Stimulated activated CD8-positive, alpha-beta memory T cell treated with anti-CD3 and anti-CD28 coated beads, Interleukin-15, amount 100 ng/mL, for 48 hours (primary cell): ENCODE measurements around the gene MARK4.

Experiments used
- DNase-seq, 2 donors: peaks; one replicate each; pipeline ENCODE4 v3.0.0-alpha.2; 2020; ENCODE audit warnings: low read depth in 2 of 2

Gene MARK4

DNA sequence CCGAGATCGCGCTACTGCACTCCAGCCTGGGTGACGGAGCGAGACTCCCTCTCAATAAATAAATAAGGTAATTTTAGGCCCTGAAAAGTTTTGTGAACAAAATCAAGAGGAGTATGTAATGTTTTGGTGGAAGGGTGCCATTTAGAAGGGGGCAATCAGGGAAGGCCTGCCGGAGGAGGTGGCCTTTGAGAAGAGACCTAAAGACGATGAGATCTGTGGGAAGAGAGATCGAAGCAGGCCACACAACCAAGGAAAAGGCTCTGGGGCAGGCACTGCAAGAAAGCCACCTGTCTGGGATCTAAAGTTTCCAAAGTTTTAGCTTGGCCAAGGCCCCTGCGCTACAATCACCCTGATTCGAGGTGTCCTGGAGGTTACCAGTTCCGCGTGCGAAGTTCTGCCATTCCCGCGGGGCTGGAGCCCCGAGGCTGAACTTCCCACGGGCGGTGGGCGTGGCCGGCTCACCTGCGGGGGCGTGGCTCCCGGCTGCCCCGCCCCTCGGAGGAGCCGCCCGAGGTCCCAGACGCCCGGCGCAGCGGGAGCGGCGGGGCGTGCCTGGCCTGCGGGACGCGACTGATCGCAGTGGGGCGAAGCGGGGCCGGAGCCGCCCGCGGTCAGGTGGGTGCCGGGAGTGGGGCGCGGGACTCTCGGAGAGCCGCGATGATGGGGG is 89.3 kb downstream of the MARK4 start, which contains the start of gene KLC3:
Gene KLC3, plus strand, starts transcription at position 519 of the 667 bp plus-strand sequence. CDS start 4,792 bp downstream, outside the sequence.
- peak; percentile 14 to 19 for DNase-seq

DNA sequence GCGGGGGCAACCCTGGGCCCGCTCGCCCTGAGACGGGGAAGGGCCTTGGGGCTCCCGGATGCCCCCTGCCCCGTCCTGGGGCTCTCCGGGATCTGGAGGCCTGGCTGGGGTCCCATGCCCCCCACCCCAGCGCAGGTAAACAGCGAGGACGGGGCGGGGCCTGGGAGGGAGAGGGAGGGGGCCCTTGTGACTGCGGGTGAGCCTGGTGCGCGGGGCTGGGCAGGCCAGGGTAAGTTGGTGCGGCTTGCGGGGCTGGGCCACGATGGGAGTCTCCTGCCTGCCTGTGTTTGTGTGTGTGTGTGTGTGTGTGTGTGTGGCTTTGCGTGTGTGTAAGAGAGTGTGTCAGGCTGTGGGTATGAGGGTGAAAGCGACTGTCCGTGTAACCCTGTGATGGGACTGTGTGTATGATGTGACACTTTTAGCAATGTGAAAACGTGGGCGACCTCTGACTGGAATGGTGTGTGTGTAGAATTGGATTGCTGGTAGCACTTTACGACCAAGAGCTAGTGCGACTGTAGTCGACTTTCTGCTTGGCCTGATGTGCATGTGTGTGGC is 89.9 kb downstream of the MARK4 start:
- no peak for DNase-seq

DNA sequence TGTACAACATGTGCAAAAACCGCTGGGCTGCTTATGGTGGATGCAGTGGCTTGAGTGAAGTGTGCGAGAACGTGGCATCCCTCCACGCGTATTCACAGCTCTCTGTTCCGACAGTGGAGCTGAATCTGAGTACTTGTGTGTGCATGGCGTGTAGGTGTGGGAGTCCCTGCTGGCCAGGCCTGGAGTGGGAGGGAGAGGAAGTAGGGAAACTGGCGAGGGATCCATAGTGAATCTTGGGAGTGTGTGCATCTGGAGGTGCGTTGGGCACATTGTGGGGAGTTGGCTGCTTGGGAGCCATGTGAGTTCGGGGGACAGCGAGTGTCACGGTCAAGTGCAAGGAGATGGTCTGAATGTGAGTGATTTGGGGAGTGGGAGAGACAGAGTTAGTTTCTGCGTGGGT is 91.8 kb downstream of the MARK4 start:
- DNase-seq, result no peak

DNA sequence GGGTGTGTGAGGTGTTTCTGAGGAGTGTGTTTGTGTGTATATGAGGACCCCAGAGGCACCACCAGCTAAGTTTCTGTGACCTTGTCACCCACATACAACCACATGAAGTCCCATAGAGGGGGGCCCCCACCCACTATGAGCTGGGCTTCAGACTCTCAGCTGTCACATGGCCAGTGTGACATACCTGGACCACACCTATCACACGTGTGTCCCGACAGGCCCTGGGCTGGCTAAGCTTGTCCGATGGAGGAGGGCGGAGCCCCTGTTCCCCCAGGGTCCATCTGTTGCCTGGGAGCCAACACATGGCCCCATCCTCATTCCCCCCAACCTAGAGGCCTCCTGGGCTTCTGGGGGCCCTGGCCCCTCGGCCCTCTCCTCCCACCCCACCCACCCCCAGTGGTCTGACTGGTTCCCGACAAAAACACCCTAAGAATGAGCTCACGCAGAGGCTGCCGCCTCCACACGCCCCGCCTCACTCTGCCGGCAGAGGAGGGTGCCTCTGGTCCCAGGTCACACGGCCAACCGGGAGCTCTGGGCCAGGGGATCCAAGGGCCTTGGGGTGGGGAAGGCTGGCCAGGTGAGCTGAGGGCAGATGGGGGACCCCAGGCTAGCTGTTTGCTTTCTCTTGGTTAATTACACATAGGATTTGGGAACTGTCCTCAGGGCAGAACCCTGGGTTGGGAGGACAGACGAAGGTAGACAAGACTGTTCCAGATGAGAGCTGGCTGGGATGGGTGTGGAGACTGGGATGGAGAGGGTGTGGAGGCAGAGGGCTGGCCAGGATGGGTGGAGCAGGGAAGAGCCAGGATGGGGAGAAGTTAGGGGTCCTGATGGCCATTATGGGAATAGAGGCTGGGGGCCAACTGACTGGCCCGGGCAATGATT is 93.8 kb downstream of the MARK4 start:
- no peak for DNase-seq

DNA sequence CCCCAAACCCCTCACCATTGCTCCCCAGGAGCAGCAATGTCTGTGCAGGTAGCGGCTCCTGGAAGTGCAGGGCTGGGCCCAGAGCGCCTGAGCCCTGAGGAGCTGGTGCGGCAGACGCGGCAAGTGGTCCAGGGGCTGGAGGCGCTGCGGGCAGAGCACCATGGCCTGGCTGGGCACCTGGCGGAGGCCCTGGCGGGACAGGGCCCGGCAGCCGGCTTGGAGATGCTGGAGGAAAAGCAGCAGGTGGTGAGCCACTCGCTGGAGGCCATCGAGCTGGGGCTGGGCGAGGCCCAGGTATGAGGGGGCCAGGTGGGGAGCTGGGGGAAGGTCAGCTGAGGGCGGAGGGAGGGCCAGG is 94.4 kb downstream of the MARK4 start:
- no peak for DNase-seq

DNA sequence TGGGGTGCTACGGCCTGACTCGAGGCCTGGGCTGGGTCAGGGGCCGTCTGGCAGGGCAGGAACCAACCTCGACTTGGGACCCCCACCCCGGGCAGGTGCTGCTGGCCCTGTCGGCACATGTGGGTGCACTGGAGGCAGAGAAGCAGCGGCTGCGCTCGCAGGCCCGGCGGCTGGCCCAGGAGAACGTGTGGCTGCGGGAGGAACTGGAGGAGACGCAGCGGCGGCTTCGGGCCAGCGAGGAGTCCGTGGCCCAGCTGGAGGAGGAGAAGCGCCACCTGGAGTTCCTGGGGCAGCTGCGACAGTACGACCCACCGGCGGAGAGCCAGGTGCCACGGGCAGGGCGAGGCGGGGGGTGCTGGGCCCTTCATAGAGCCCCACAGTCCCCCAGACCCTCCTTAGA is 95.4 kb downstream of the MARK4 start:
- DNase-seq, result no peak

DNA sequence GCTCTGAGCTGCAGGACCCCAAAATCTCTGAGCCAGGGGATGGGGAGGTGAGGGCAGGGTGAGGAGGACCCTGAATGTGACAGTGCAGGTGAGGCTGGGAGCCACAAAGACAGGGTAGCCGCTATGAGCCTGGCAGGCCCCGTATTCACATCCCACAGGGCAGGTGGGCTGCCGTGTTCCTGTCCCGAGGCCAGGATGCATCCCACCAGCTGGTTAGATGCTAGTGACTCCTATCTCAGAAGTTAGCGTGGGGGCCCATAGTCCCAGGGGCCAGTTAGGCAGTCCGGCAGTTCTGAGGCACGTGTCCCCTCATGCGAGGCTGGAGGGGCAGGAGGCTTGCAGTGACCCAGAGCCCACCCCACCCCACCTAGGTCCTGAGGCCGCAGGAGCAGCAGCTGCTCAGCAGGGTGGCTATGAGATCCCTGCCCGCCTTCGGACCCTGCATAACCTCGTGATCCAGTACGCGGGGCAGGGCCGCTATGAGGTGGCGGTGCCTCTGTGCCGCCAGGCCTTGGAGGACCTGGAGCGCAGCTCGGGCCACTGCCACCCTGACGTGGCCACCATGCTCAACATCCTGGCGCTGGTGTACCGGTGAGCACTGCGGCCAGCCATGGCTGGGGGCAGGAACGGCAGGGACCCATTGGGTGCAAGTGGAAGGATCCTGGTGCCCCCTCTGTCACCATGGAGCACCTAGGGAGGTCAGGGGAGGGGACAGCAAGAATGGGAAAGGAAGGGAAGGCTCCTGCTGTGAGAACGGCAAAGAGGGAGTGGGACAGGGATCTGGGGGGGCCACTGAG is 96.7 kb downstream of the MARK4 start:
- no peak for DNase-seq

DNA sequence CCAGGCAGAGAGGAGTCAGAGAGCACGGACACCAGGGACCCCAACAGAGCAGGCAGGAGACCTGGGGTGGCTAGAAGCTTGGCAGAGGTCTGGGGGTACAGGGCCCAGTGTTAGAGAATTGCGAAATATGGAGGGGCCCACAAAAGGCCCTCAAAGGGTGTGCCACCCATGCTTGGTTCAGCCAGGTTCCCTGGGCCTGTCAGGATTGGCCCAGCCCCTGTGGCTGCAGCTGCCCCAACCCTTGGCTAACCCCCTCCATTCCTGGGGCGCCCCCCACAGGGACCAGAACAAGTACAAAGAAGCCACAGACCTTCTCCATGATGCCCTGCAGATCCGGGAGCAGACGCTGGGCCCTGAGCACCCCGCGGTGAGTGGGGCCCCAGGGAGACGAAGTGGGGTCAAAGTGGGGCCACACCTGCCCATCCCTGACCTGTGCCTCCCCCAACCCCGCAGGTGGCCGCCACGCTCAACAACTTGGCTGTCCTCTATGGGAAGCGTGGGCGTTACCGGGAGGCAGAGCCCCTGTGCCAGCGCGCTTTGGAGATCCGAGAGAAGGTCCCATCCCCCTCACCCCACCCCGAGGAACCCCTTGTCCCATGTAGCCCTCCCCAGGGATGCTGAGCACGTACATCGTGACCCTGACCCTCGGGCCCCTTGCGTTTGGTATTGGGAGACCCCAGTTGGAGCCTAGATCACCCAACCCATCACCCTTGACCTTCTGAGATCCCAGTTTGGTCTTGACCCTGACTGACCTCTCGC is 97.5 kb downstream of the MARK4 start:
- DNase-seq, result no peak

DNA sequence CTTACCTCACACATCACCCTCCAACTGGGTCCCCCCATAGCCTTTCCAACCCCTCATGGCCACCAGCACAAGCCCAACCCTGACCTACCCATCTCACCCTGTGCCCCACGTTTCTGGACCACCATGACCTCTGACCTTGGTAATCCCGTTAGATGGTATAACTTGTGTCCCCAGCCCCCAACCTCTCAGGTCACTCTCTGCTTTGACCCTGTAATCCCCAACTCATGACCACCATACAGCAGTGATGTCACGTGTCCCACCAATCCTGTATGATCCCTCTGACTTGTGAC is 98.0 kb downstream of the MARK4 start:
- DNase-seq, result no peak

DNA sequence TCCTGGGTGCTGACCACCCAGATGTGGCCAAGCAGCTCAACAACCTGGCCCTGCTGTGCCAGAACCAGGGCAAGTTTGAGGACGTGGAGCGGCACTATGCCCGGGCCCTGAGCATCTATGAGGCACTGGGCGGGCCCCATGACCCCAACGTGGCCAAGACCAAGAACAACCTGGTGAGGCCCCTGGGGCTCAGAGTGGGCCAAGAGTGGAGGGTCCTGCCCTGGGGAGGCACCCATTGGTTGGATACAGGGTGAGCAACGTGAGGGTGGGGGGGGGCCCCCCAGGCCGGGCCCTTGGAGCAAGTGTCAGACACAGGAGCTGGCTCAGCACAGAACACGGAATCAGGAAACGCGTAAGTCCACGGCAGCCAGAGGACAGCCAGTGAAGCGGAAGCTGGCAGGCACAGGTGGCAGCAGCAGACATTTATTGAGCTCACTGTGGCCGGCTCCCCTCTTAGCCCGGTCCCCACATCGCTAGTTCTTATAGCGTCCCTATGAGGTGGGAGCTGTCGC is 98.4 kb downstream of the MARK4 start:
- DNase-seq, result no peak

DNA sequence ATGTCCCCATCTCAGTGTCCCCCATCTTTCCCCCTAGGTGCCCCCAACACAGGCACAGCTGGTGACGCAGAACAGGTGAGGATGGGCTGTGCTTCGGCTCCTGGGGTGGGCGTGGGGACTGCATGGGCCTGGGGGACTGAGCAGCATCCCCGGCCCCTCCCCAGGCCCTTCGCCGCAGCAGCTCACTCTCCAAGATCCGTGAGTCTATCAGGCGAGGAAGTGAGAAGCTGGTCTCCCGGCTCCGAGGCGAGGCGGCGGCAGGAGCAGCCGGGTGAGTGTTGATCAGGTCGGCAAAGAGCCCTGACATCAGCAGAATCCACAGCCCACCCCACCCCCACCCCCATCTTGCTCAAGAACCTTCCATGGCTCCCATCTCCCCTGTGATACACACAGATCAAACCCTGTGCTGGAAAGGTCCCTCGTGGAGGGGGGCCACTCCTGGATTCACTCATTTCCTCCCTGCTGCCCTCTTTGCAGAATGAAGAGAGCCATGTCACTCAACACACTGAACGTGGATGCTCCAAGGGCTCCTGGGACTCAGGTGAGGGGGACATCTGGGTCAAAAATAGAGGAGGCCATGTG is 99.5 kb downstream of the MARK4 start:
- DNase-seq, result no peak

DNA sequence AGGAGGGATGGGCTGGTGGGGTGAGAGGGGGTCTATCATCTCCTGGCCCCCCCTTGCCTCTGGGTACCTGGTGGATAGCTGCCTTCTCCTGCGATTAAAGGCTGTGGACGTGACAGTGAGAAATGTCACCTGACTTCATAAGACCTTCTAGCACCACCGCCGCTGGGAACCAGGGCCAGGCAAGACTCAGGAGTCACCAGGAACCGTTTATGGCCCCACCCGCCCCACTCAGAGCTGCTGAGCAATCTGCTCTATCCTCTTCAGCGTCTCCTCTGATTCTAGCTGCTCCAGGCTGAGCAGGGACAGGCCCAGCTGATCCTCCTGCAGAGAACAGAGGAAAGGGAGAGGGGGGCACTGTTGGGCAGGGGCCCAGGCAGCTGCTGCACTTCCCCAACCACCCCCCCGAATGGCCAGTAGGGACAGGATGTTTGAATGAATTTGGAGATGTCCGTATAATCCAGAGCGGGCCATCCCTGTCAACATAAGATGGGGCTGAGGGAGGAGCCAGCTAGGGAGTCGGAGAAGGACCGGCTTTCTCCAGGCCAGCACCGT is 100.4 kb downstream of the MARK4 start:
- DNase-seq, result no peak

DNA sequence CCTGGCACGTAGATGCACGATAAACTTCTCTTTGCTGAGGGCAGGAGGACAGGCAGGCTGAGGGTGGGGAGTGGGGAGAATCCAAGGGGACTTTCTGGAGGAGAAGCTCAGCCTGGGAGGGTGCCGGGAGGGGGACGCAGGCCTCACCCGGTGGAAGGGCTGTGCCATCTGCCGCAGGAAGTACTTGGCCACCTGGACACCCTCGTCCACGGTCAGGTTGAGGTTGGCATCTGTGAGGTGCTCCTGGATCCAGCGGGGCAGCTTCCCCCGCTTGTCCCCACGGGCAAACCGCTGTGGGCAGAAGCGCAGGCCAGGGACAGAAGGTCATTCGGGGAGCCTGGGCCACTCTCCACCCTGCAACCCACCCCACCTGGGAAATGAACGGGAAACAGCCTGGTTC is 101.0 kb downstream of the MARK4 start:
- no peak for DNase-seq

DNA sequence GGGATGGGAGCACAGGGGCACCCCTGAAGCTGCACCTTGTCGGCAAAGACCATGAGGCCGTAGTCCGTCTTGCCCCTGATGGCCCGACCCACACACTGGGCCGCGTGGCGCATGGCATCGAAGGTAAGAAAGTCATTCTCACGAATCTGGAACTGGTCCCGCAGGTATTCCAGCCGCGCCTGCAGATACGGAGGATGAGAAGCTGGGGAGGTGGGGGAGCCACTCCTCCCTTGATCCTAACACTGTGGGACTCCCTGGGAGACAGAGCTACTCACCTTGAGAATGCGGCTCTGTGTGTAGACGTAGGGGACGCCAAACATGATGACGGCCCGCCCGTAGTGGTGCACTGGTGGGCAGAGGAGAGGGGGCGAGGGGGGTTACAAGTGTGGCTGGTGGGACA is 101.4 kb downstream of the MARK4 start:
- no peak for DNase-seq

DNA sequence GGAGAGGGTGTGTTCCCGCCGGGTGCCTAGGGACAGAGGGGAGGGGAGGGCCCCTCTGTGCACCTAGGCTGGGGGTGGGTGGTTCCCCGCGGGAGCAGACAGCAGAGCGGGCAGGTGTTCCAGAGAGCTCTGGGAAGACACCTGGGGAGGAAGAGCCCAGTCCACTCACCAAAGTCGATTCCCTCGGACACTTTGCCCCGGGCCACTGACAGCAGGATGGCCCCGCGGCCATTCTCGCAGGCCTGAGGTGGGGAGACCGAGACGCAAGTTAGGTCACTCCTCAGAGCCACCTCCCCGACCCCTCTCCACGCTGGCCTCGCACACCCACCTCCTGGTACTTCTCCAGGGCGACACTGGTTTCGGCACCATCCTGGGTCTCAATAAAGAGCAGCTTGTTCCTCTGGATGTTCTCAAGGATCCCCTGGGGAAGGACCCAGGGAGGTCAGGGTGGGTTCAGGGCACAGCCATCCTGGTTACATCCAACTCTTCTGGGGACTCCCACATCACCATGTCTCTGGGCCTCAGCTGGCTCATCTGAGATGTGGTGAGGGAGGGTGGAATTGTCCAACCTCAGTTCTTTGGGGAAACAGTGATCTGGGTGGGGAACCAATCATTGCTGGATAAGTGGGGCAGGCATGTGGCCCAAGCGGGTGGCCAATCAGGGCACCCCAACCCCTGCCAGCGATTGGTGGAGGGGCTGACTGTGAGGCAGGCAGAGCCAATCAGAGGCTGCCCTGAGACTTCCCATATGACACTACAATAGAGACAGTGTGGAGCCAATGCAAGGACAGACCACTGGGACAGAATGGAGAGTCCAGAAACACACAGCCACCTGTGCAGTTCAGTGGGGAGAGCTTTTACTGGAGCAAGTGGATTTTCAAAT is 102.1 kb downstream of the MARK4 start:
- DNase-seq, result no peak

DNA sequence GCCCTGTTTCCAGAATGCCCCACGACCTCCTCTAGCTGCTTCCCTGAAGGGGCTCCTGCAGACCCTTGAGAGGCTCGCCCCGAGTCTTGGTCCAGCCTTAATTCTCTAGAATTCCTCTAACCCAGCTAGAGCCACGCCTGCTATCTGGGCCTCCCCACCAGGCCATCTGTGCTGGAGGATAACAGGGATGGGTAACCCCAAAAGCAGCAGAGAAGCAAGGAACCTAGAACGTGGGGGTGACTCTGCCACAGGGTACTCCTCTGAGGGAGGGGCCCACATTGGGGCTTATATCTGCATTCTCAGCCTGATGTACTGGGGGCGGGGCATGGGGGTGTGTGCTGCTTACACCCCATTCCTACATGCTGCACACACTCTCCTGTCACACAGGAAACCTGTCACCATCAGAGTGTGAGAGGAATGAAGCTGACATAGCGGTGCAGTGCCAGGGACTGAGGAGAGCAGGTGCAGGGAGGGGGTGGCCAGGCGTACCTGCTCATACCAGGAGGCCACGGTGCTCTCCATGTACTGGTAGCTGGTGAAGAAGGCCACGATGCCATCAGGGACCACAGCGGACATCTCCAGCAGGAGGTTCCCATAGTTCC is 103.3 kb downstream of the MARK4 start:
- DNase-seq, result no peak
